WTC11 (cell line): ENCODE data around the gene PTGR2. TPM values are rescaled to one million over a fixed set of nuclear protein-coding genes. Genes with fewer than 3 reads are reported as not detected.

ENCODE experiments used
- ATAC-seq: fragments of 200-7000 bp; cut with Tn5 transposase; 2 replicates; pipeline ENCODE4 v1.10.0; 2021; ENCODE audit warnings: mild to moderate bottlenecking, moderate library complexity
- CTCF ChIA-PET: fragments of 300-600 bp; sonication (Branson Sonifier 250); formaldehyde crosslinking; loops from one replicate; lab custom pipeline; 2021; ENCODE audit warnings: antibody characterized with exemption; lab: Charles Lee
- POLR2A ChIA-PET: fragments of 350-600 bp; sonication (Branson Sonifier 250); formaldehyde crosslinking; loops from one replicate; lab custom pipeline; 2021; ENCODE audit warnings: antibody characterized with exemption; lab: Charles Lee
- DNase-seq: peaks from one replicate; pipeline ENCODE4 v3.0.0; 2021; ENCODE audit warnings: low spot score
- H3K27ac Mint-ChIP-seq: 2 replicates; pipeline ENCODE4 v1.8.0; 2021; ENCODE audit warnings: mixed read lengths
- H3K27me3 Mint-ChIP-seq: 2 replicates; pipeline ENCODE4 v1.8.0; 2021; ENCODE audit warnings: low read depth, mild to moderate bottlenecking, moderate library complexity, mixed read lengths
- H3K36me3 Mint-ChIP-seq: 2 replicates; pipeline ENCODE4 v1.8.0; 2021; ENCODE audit warnings: mixed read lengths
- H3K4me1 Mint-ChIP-seq: 2 replicates; pipeline ENCODE4 v1.8.0; 2022; ENCODE audit warnings: mixed read lengths
- H3K4me3 Mint-ChIP-seq: 2 replicates; pipeline ENCODE4 v1.8.0; 2021; ENCODE audit warnings: mild to moderate bottlenecking, moderate library complexity, mixed read lengths
- H3K9me3 Mint-ChIP-seq: 2 replicates; pipeline ENCODE4 v1.8.0; 2021; ENCODE audit warnings: mixed read lengths
- CREB1 ChIP-seq: sonication (generic); formaldehyde crosslinking; IDR thresholded peaks from 2 replicates; pipeline ENCODE4 v1.8.0; 2023; ENCODE audit warnings: mild to moderate bottlenecking, missing genetic modification reagents
- ESRRA ChIP-seq: sonication (generic); formaldehyde crosslinking; IDR thresholded peaks from 2 replicates; pipeline ENCODE4 v1.8.1; 2022; ENCODE audit warnings: mild to moderate bottlenecking, missing genetic modification reagents, borderline replicate concordance
- FOXJ3 ChIP-seq: sonication (generic); formaldehyde crosslinking; IDR thresholded peaks from 2 replicates; pipeline ENCODE4 v1.9.0; 2021; ENCODE audit warnings: missing genetic modification reagents, mild to moderate bottlenecking, borderline replicate concordance
- GTF2I ChIP-seq: fragments of 250-450 bp; sonication (Bioruptor Pico); conservative IDR thresholded peaks from 2 replicates; pipeline ENCODE4 v1.4.0; 2021; ENCODE audit warnings: mild to moderate bottlenecking
- KAT7 ChIP-seq: sonication (generic); formaldehyde crosslinking; IDR thresholded peaks from 2 replicates; pipeline ENCODE4 v1.8.1; 2023; ENCODE audit warnings: missing genetic modification reagents, mild to moderate bottlenecking, borderline replicate concordance
- NFE2L1 ChIP-seq: sonication (generic); formaldehyde crosslinking; IDR thresholded peaks from 2 replicates; pipeline ENCODE4 v1.8.1; 2023; ENCODE audit warnings: missing genetic modification reagents
- RELA ChIP-seq: sonication (generic); formaldehyde crosslinking; IDR thresholded peaks from 2 replicates; pipeline ENCODE4 v1.8.1; 2022; ENCODE audit warnings: missing genetic modification reagents, mild to moderate bottlenecking, borderline replicate concordance
- SMAD3 ChIP-seq: sonication (generic); formaldehyde crosslinking; IDR thresholded peaks from 2 replicates; pipeline ENCODE4 v1.8.0; 2022; ENCODE audit warnings: missing genetic modification reagents, mild to moderate bottlenecking, borderline replicate concordance
- SMAD4 ChIP-seq: sonication (generic); formaldehyde crosslinking; IDR thresholded peaks from 2 replicates; pipeline ENCODE4 v1.8.0; 2022; ENCODE audit warnings: mild to moderate bottlenecking, missing genetic modification reagents
- SOX15 ChIP-seq: fragments of 250-450 bp; sonication (Bioruptor Pico); IDR thresholded peaks from 2 replicates; pipeline ENCODE4 v1.9.0; 2021; ENCODE audit warnings: mild to moderate bottlenecking
- TEAD4 ChIP-seq: sonication (generic); formaldehyde crosslinking; IDR thresholded peaks from 2 replicates; pipeline ENCODE4 v1.8.0; 2022; ENCODE audit warnings: mild to moderate bottlenecking, missing genetic modification reagents
- ZNF219 ChIP-seq: sonication (generic); formaldehyde crosslinking; IDR thresholded peaks from 2 replicates; pipeline ENCODE4 v1.8.0; 2023; ENCODE audit warnings: missing genetic modification reagents, mild to moderate bottlenecking, borderline replicate concordance
- ZNF263 ChIP-seq: sonication (generic); formaldehyde crosslinking; IDR thresholded peaks from 2 replicates; pipeline ENCODE4 v1.8.1; 2022; ENCODE audit warnings: low read depth, mild to moderate bottlenecking, moderate library complexity, missing genetic modification reagents
- total RNA-seq: library from RNA; stranded (reverse); gene quantifications from 3 replicates; pipeline ENCODE4 v1.2.3, GENCODE V29; 2021
- TF ChIP-seq, protein P1 (sequence below): sonication (generic); formaldehyde crosslinking; IDR thresholded peaks from 2 replicates; pipeline ENCODE4 v1.8.1; 2022; ENCODE audit warnings: low read depth, mild to moderate bottlenecking, moderate library complexity, missing genetic modification reagents, borderline replicate concordance
- TF ChIP-seq, protein P2 (sequence below): fragments of 250-450 bp; sonication (Bioruptor Pico); IDR thresholded peaks from 2 replicates; pipeline ENCODE4 v1.9.0; 2021; ENCODE audit warnings: moderate library complexity, mild to moderate bottlenecking, inconsistent platforms, borderline replicate concordance
- TF ChIP-seq, protein P3 (sequence below): sonication (generic); formaldehyde crosslinking; IDR thresholded peaks from 2 replicates; pipeline ENCODE4 v1.8.1; 2022; ENCODE audit warnings: mild to moderate bottlenecking, moderate library complexity, missing genetic modification reagents
- TF ChIP-seq, protein P4 (sequence below): fragments of 250-450 bp; sonication (Bioruptor Pico); IDR thresholded peaks from 2 replicates; pipeline ENCODE4 v1.9.0; 2021; ENCODE audit warnings: mild to moderate bottlenecking
- TF ChIP-seq, protein P5 (sequence below): sonication (generic); formaldehyde crosslinking; IDR thresholded peaks from 2 replicates; pipeline ENCODE4 v1.8.1; 2022; ENCODE audit warnings: mild to moderate bottlenecking, missing genetic modification reagents, moderate library complexity, borderline replicate concordance
- TF ChIP-seq, protein P6 (sequence below): fragments of 250-450 bp; sonication (Bioruptor Pico); IDR thresholded peaks from 2 replicates; pipeline ENCODE4 v1.9.0; 2021; ENCODE audit warnings: mild to moderate bottlenecking
- TF ChIP-seq, protein P7 (sequence below): sonication (generic); formaldehyde crosslinking; IDR thresholded peaks from 2 replicates; pipeline ENCODE4 v1.8.1; 2023; ENCODE audit warnings: mild to moderate bottlenecking, missing genetic modification reagents, borderline replicate concordance

PTGR2 gene
- total RNA-seq, 1 experiment from 2014 or later = 20.7 TPM

DNA sequence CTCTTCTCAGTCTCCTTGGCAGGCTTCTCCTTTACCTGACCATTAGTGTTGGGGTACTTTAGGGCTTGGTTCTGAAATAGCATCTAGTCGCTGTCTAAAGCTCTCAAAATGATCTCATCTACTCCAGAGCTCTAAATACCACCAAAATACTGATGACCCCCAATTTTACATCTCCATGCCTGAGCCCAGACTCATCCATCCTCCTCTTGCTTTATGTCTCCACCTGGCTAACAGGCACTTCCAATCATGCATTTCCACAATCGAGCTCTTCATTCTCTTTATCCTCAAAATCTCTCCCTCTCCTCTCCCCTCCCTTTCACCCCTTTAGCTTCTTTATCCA, 40.5 kb upstream of the PTGR2 start:
- TF ChIP-seq, protein P1, sequence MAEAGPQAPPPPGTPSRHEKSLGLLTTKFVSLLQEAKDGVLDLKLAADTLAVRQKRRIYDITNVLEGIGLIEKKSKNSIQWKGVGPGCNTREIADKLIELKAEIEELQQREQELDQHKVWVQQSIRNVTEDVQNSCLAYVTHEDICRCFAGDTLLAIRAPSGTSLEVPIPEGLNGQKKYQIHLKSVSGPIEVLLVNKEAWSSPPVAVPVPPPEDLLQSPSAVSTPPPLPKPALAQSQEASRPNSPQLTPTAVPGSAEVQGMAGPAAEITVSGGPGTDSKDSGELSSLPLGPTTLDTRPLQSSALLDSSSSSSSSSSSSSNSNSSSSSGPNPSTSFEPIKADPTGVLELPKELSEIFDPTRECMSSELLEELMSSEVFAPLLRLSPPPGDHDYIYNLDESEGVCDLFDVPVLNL (CRISPR knock-in tag) = no peak
- TF ChIP-seq ZNF219 (CRISPR knock-in tag) (no peak), KAT7 (CRISPR knock-in tag) (no peak), SMAD3 (CRISPR knock-in tag) (no peak), ESRRA (no peak), NFE2L1 (CRISPR knock-in tag) (no peak), GTF2I (CRISPR knock-in tag) (no peak), RELA (CRISPR knock-in tag) (no peak), CREB1 (CRISPR knock-in tag) (no peak), SMAD4 (CRISPR knock-in tag) (no peak), FOXJ3 (CRISPR knock-in tag) (no peak), TEAD4 (CRISPR knock-in tag) (no peak), SOX15 (CRISPR knock-in tag) (no peak), ZNF263 (CRISPR knock-in tag) (no peak)
- TF ChIP-seq, protein P2, sequence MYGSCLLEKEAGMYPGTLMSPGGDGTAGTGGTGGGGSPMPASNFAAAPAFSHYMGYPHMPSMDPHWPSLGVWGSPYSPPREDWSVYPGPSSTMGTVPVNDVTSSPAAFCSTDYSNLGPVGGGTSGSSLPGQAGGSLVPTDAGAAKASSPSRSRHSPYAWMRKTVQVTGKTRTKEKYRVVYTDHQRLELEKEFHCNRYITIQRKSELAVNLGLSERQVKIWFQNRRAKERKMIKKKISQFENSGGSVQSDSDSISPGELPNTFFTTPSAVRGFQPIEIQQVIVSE (CRISPR knock-in tag) = no peak
- TF ChIP-seq, protein P3, sequence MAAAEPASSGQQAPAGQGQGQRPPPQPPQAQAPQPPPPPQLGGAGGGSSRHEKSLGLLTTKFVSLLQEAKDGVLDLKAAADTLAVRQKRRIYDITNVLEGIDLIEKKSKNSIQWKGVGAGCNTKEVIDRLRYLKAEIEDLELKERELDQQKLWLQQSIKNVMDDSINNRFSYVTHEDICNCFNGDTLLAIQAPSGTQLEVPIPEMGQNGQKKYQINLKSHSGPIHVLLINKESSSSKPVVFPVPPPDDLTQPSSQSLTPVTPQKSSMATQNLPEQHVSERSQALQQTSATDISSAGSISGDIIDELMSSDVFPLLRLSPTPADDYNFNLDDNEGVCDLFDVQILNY (CRISPR knock-in tag) = no peak
- TF ChIP-seq, protein P4, sequence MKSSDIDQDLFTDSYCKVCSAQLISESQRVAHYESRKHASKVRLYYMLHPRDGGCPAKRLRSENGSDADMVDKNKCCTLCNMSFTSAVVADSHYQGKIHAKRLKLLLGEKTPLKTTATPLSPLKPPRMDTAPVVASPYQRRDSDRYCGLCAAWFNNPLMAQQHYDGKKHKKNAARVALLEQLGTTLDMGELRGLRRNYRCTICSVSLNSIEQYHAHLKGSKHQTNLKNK (CRISPR knock-in tag) = no peak
- TF ChIP-seq, protein P5, sequence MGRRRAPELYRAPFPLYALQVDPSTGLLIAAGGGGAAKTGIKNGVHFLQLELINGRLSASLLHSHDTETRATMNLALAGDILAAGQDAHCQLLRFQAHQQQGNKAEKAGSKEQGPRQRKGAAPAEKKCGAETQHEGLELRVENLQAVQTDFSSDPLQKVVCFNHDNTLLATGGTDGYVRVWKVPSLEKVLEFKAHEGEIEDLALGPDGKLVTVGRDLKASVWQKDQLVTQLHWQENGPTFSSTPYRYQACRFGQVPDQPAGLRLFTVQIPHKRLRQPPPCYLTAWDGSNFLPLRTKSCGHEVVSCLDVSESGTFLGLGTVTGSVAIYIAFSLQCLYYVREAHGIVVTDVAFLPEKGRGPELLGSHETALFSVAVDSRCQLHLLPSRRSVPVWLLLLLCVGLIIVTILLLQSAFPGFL (CRISPR knock-in tag) = no peak
- TF ChIP-seq, protein P6, sequence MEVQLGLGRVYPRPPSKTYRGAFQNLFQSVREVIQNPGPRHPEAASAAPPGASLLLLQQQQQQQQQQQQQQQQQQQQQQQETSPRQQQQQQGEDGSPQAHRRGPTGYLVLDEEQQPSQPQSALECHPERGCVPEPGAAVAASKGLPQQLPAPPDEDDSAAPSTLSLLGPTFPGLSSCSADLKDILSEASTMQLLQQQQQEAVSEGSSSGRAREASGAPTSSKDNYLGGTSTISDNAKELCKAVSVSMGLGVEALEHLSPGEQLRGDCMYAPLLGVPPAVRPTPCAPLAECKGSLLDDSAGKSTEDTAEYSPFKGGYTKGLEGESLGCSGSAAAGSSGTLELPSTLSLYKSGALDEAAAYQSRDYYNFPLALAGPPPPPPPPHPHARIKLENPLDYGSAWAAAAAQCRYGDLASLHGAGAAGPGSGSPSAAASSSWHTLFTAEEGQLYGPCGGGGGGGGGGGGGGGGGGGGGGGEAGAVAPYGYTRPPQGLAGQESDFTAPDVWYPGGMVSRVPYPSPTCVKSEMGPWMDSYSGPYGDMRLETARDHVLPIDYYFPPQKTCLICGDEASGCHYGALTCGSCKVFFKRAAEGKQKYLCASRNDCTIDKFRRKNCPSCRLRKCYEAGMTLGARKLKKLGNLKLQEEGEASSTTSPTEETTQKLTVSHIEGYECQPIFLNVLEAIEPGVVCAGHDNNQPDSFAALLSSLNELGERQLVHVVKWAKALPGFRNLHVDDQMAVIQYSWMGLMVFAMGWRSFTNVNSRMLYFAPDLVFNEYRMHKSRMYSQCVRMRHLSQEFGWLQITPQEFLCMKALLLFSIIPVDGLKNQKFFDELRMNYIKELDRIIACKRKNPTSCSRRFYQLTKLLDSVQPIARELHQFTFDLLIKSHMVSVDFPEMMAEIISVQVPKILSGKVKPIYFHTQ (CRISPR knock-in tag) = no peak
- TF ChIP-seq, protein P7, sequence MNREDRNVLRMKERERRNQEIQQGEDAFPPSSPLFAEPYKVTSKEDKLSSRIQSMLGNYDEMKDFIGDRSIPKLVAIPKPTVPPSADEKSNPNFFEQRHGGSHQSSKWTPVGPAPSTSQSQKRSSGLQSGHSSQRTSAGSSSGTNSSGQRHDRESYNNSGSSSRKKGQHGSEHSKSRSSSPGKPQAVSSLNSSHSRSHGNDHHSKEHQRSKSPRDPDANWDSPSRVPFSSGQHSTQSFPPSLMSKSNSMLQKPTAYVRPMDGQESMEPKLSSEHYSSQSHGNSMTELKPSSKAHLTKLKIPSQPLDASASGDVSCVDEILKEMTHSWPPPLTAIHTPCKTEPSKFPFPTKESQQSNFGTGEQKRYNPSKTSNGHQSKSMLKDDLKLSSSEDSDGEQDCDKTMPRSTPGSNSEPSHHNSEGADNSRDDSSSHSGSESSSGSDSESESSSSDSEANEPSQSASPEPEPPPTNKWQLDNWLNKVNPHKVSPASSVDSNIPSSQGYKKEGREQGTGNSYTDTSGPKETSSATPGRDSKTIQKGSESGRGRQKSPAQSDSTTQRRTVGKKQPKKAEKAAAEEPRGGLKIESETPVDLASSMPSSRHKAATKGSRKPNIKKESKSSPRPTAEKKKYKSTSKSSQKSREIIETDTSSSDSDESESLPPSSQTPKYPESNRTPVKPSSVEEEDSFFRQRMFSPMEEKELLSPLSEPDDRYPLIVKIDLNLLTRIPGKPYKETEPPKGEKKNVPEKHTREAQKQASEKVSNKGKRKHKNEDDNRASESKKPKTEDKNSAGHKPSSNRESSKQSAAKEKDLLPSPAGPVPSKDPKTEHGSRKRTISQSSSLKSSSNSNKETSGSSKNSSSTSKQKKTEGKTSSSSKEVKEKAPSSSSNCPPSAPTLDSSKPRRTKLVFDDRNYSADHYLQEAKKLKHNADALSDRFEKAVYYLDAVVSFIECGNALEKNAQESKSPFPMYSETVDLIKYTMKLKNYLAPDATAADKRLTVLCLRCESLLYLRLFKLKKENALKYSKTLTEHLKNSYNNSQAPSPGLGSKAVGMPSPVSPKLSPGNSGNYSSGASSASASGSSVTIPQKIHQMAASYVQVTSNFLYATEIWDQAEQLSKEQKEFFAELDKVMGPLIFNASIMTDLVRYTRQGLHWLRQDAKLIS (CRISPR knock-in tag) = no peak
- CTCF ChIA-PET = interaction anchor here (1.1 kb wide), 1 partner anchor 25 kb away, joined by 4 read pairs; no protein-coding TSS in a partner anchor
- ATAC-seq = no peak
- Mint-ChIP-seq H3K9me3 (no peaks in the 10 kb centered on the region), H3K27me3 (no peaks in the 10 kb centered on the region; the same call in 1 of the 2 replicates), H3K4me3 (no peak overlapping the region), H3K4me1 (no peaks in the 10 kb centered on the region), H3K27ac (no peak overlapping the region), H3K36me3 (no peaks in the 10 kb centered on the region)
- DNase-seq = no peak
- POLR2A ChIA-PET = no interaction called here
